SK-MEL-5 (cell line): ENCODE measurements around the gene CCNA1. TPM values are rescaled to one million over a fixed set of nuclear protein-coding genes. Genes with fewer than 3 reads are reported as not detected.

ENCODE experiments used
- DNase-seq: peaks from one replicate; pipeline ENCODE4 v3.0.0-alpha.2; 2016; ENCODE audit warnings: low read depth, low spot score
- in situ Hi-C: cut with HindIII; loops from 2 replicates; pipeline ENCODE4 v1.10.0; 2016; ENCODE audit warnings: low sequenced_read_pairs, high pct_unique_total_duplicates, low pct_unique_long_range_greater_than_20kb
- polyA plus RNA-seq, 2 experiments: library from polyadenylated mRNA; depleted of rRNA; stranded (reverse); fragments of >200 nt; gene quantifications; 2 replicates each; pipeline ENCODE4 v1.2.3, GENCODE V29; 2015
- total RNA-seq: library from RNA; depleted of rRNA; stranded (reverse); fragments of >200 nt; shearing (Covaris generic); gene quantifications from 2 replicates; pipeline ENCODE4 v1.2.3, GENCODE V29; 2014; rRNA removed

CCNA1 gene
- total RNA-seq = 0.13 TPM in 1 of 2 replicates, not detected in the other
- polyA plus RNA-seq (2015; cell fraction: cytosol; rRNA removed) = 0.14 TPM in 1 of 2 replicates, not detected in the other
- polyA plus RNA-seq (2015; cell fraction: nucleus; rRNA removed) = 0.70 TPM in 1 of 2 replicates, not detected in the other

GRCh38 chr13:36432106-36432544, at the start of gene CCNA1:
Gene CCNA1 (plus strand): TSS chr13:36432495. CDS start chr13:36433057, 562 bp downstream.
- no peak for DNase-seq
- in situ Hi-C loops = no loop called here

- in situ Hi-C loops = no loop called here
- no peak for DNase-seq
Observed at GRCh38 chr13:36385489-36385888, 46.8 kb upstream of the CCNA1 start.

GRCh38 chr13:36395280-36395679, 37.0 kb upstream of the CCNA1 start:
- DNase-seq = peak; percentile 68
- in situ Hi-C loops = no loop called here

- no peak for DNase-seq
- in situ Hi-C loops = no loop called here
Observed at GRCh38 chr13:36405151-36405550, 27.1 kb upstream of the CCNA1 start.

GRCh38 chr13:36412736-36413135, 19.6 kb upstream of the CCNA1 start:
- in situ Hi-C loops = no loop called here

GRCh38 chr13:36413161-36413560, 19.1 kb upstream of the CCNA1 start:
- in situ Hi-C loops = no loop called here
- no peak for DNase-seq

More at GRCh38 chr13:36412736-36413135, 19.6 kb upstream of the CCNA1 start:
- DNase-seq = no peak

GRCh38 chr13:36414461-36414860, 17.8 kb upstream of the CCNA1 start:
- in situ Hi-C loops = no loop called here
- DNase-seq = no peak

GRCh38 chr13:36417331-36417730, 15.0 kb upstream of the CCNA1 start:
- DNase-seq = no peak
- in situ Hi-C loops = no loop called here

- in situ Hi-C loops = no loop called here
- peak; percentile 42 for DNase-seq
Observed at GRCh38 chr13:36418022-36418805, 14.1 kb upstream of the CCNA1 start.

- DNase-seq = peak; percentile 87
- in situ Hi-C loops = no loop called here
Observed at GRCh38 chr13:36420437-36420891, 11.8 kb upstream of the CCNA1 start.

GRCh38 chr13:36421447-36421846, 10.8 kb upstream of the CCNA1 start:
- in situ Hi-C loops = no loop called here
- DNase-seq = no peak

- DNase-seq = no peak
- in situ Hi-C loops = no loop called here
Observed at GRCh38 chr13:36428086-36428485, 4.2 kb upstream of the CCNA1 start.

GRCh38 chr13:36430247-36431203, 1.8 kb upstream of the CCNA1 start:
- in situ Hi-C loops = no loop called here

GRCh38 chr13:36431204-36432105, 840 bp upstream of the CCNA1 start:
- in situ Hi-C loops = no loop called here

More at GRCh38 chr13:36430247-36431203, 1.8 kb upstream of the CCNA1 start:
- no peak for DNase-seq

GRCh38 chr13:36436811-36437210, 4.5 kb downstream of the CCNA1 start:
- no peak for DNase-seq
- in situ Hi-C loops = no loop called here

More at GRCh38 chr13:36431204-36432105, 840 bp upstream of the CCNA1 start:
- no peak for DNase-seq

- in situ Hi-C loops = no loop called here
- DNase-seq = no peak
Observed at GRCh38 chr13:36438594-36439483, 6.5 kb downstream of the CCNA1 start.
